ENCODE results near the gene IL1F10.

The IL1F10 gene

GRCh38 chr2:113067681-113068080 lies at the start of gene IL1F10:
TSS of gene IL1F10 (plus strand) at chr2:113067970. CDS start at chr2:113072739, 4,769 bp downstream.
- Histone ChIP-seq H3K4me1 (ENCODE audit: control insufficient read depth, low read length) (no peaks in the 10 kb centered on the region), H3K27me3 (ENCODE audit: control insufficient read depth, low read length) (peaks cover 7% of the 10 kb centered on the region; the same call in 1 of the 2 replicates), H3K79me2 (ENCODE audit: control insufficient read depth, low read length) (no peaks in the 10 kb centered on the region), H3F3A (ENCODE audit: control insufficient read depth, insufficient read depth) (no peaks in the 10 kb centered on the region), H3K9me3 (ENCODE audit: control insufficient read depth, insufficient read depth, low read length) (no peaks in the 10 kb centered on the region), H3K4me3 (ENCODE audit: low read length) (no peak within 1 kb of the TSS), H3K4me2 (ENCODE audit: low read length) (no peak within 1 kb of the TSS), H4K20me1 (ENCODE audit: control insufficient read depth, insufficient read depth, low read depth, low read length) (no peaks in the 10 kb centered on the region), H3K27ac (ENCODE audit: low read depth, low read length) (no peak within 1 kb of the TSS), H3K36me3 (ENCODE audit: control insufficient read depth, low read length) (no peaks in the 10 kb centered on the region), H3K9me2 (replicated peaks; ENCODE audit: control insufficient read depth, low read length) (no peaks in the 10 kb centered on the region)
- TF ChIP-seq EZH2phosphoT487 (IDR thresholded peaks at IDR 0.05; ENCODE audit: borderline replicate concordance, low read length) (no peak), CTCF (IDR thresholded peaks at IDR 0.05; ENCODE audit: low read depth, low read length, poor library complexity, severe bottlenecking) (no peak)

GRCh38 chr2:113018509-113018908 lies 49.3 kb upstream of the IL1F10 start:
- H3K79me2 ChIP-seq (ENCODE audit: control insufficient read depth, low read length): no peaks in the 10 kb centered on the region
- no peaks in the 10 kb centered on the region for H3K9me2 ChIP-seq (replicated peaks; ENCODE audit: control insufficient read depth, low read length)
- no peaks in the 10 kb centered on the region for H3K36me3 ChIP-seq (ENCODE audit: control insufficient read depth, low read length)
- peaks cover 5% of the 10 kb centered on the region; the same call in 1 of the 2 replicates for H3K27me3 ChIP-seq (ENCODE audit: control insufficient read depth, low read length)
- H4K20me1 ChIP-seq (ENCODE audit: control insufficient read depth, insufficient read depth, low read depth, low read length): no peaks in the 10 kb centered on the region
- no peaks in the 10 kb centered on the region for H3F3A ChIP-seq (ENCODE audit: control insufficient read depth, insufficient read depth)
- H3K4me3 ChIP-seq (ENCODE audit: low read length): no peak overlapping the region
- no peak overlapping the region for H3K4me2 ChIP-seq (ENCODE audit: low read length)
- H3K4me1 ChIP-seq (ENCODE audit: control insufficient read depth, low read length): no peaks in the 10 kb centered on the region
- TF ChIP-seq CTCF (IDR thresholded peaks at IDR 0.05; ENCODE audit: low read depth, low read length, poor library complexity, severe bottlenecking) (no peak), EZH2phosphoT487 (IDR thresholded peaks at IDR 0.05; ENCODE audit: borderline replicate concordance, low read length) (no peak)
- H3K9me3 ChIP-seq (ENCODE audit: control insufficient read depth, insufficient read depth, low read length): no peaks in the 10 kb centered on the region
- H3K27ac ChIP-seq (ENCODE audit: low read depth, low read length): no peak overlapping the region

GRCh38 chr2:113021312-113021711 lies 46.5 kb upstream of the IL1F10 start:
- no peak overlapping the region for H3K27ac ChIP-seq (ENCODE audit: low read depth, low read length)
- 0 out of 2 replicates have a peak, but pooled peaks cover 5% of the 10 kb centered on the region for H3K27me3 ChIP-seq (ENCODE audit: control insufficient read depth, low read length)
- H3K4me3 ChIP-seq (ENCODE audit: low read length): no peak overlapping the region
- no peaks in the 10 kb centered on the region for H3F3A ChIP-seq (ENCODE audit: control insufficient read depth, insufficient read depth)
- TF ChIP-seq CTCF (IDR thresholded peaks at IDR 0.05; ENCODE audit: low read depth, low read length, poor library complexity, severe bottlenecking) (no peak), EZH2phosphoT487 (IDR thresholded peaks at IDR 0.05; ENCODE audit: borderline replicate concordance, low read length) (no peak)
- H3K79me2 ChIP-seq (ENCODE audit: control insufficient read depth, low read length): no peaks in the 10 kb centered on the region
- H3K9me2 ChIP-seq (replicated peaks; ENCODE audit: control insufficient read depth, low read length): no peaks in the 10 kb centered on the region
- no peaks in the 10 kb centered on the region for H3K9me3 ChIP-seq (ENCODE audit: control insufficient read depth, insufficient read depth, low read length)
- H3K4me2 ChIP-seq (ENCODE audit: low read length): no peak overlapping the region
- H4K20me1 ChIP-seq (ENCODE audit: control insufficient read depth, insufficient read depth, low read depth, low read length): no peaks in the 10 kb centered on the region
- no peaks in the 10 kb centered on the region for H3K4me1 ChIP-seq (ENCODE audit: control insufficient read depth, low read length)
- no peaks in the 10 kb centered on the region for H3K36me3 ChIP-seq (ENCODE audit: control insufficient read depth, low read length)

Data from DOHH2 (cell line).